Measurements from ENCODE around the gene FNTB.
A peak's percentile ranks its signal among the peaks of the same experiment; 100 is the strongest.
"Not testable (repeated sequence)": the region's sequence is repeated elsewhere in the genome, so short reads cannot be mapped to it uniquely, and the experiment has no call there.

The FNTB gene

DNA sequence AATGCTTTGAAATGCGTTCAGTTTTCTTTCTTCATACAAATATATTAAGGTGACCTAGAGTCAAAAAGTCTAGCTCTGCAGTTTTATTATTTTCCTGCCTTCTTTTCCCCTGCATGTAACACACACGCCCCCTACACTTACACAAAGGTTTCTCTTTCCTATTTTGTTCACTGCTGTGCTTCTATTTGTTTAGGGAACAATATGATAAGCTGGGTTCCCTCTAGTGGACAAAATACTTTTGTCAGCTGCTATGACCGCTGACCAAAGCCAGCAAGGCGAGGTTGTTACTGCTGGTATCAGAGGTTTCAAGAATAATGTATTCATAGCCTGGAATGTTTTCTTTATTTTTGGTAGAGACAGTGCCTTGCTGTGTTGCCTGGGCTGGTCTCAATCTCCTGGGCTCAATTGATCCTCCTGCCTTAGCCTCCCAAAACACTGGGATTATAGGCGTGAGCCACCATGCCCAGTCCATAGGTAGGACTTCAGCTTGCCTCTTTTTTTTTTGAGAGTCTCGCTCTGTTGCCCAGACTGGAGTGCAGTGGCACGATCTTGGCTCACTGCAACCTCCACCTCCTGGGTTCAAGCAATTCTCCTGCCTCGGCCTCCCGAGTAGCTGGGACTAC, 33.4 kb downstream of the FNTB start:
- no peak for DNase-seq

- no peak for DNase-seq
Measured at GRCh38 chr14:65024957-65025356, 38.3 kb downstream of the FNTB start.

DNA sequence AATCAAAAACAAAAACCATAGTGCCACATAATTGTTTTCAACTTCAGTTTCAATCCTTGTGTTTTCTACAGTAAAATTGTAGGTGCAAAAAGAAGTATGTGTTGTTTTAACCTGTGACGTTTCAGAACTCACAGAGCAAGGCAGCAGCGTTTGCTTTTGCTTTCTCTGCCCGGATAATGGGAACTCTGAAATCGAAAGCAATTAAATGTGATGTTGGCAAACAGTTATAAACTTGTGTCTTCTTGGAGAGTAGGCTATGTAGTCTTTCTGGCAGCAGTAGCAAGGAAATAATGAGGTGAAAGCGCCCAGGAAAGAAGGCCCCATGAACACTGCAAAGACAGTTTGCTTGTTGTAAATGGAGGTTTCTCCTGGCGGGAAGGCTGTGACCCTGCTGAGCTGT, 39.1 kb downstream of the FNTB start:
- DNase-seq: no peak

GRCh38 chr14:65026526-65026925, 39.8 kb downstream of the FNTB start:
- DNase-seq: no peak

DNA sequence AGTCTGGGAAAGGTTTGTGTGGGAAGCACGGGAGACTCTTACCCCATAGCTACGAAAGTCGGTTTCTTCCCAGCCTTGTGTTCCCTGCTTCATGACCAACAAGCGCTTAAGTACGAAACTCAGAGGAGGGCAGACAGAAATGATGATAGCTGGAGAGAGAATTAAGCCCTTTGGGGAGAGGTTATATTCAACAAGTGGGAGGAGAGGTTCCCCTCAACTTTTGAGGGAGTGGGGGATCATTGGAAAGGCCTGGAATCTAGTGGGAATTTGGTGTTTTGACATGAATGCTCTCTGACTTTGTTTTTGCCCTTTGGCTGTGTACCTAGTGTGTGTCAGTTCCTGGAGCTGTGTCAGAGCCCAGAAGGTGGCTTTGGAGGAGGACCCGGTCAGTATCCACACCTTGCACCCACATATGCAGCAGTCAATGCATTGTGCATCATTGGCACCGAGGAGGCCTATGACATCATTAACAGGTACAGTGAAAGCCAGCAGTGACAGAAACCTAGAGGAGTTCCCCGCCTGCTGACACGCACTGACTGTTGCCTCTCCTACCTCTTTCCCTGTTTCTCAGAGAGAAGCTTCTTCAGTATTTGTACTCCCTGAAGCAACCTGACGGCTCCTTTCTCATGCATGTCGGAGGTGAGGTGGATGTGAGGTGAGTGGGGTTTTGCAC, 40.6 kb downstream of the FNTB start:
- no peak for DNase-seq

DNA sequence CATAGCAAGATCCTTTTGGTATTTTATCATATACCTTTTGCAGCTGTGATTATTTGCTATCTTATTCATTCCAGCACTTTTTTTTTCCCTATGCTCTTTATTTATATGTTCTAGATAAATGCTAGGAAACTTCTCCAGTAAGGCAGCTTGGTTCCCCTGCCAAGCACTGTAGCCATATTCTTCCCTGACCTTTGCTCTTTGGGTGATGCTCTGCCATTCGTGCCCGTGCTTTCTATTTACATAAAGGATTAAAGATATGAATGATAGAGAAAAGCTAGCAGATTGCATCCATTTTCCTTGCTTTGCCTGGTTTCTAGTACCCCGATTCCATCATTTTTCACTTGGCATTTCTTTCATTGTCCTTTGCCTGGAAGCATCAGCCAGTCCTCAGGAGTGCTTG, 42.2 kb downstream of the FNTB start:
- no peak for DNase-seq

- not testable (repeated sequence) for DNase-seq
Measured at GRCh38 chr14:65031321-65031720, 44.6 kb downstream of the FNTB start.

DNA sequence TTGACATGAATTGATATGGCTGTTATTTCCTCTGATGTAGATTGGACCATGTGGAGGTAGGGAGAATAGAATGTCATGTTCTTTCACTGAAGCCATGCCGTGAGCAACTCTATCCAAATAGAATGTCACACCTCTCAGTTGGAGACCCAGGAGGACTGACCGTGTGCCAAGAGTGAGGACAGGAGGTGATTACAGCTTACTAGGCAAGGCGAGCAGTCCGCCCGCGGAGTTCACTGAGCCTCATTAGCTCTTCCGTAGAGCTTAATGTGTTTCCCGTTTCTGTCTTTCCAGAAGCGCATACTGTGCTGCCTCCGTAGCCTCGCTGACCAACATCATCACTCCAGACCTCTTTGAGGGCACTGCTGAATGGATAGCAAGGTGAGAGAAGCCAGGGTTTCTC, 45.6 kb downstream of the FNTB start:
- DNase-seq: peak; percentile 31

DNA sequence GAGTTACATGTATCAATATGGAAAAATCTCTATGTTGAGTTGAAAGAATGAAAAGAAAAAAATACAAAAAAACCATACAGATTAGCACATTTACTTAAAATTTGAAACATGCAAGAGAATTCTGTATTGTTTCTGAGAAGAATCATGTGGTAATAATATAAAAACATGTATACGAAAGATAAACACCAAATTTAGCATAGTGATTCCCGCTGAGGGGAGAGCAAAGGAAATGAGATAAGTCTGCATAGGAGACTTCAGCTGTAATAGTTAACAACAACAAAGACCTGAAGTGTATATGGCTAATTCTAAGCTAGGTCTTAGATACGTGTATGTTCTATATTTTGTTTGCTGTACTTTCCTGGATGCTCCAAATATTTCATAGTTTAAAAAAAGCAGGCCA, 46.5 kb downstream of the FNTB start:
- no peak for DNase-seq

DNA sequence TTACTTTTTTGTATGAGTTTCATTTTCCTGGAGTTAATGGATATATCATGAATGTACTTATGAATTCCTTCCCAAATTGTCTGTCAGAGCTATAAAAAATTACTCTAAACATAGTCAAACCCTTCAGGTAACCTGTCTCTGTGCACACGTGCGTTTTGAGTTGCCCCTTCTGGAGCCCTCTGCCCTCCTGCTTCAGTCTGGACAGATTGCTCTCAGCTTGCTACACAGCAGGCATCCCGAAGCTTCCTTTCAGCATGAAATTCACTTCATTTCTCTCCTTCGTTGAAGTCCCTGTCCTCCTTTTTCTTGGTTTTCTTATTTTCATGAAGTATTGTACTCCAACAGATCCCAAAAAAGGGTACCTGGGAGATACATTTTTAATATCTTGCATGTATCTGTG, 47.3 kb downstream of the FNTB start:
- DNase-seq: no peak

- no peak for DNase-seq
Measured at GRCh38 chr14:65035049-65035448, 48.4 kb downstream of the FNTB start.

DNA sequence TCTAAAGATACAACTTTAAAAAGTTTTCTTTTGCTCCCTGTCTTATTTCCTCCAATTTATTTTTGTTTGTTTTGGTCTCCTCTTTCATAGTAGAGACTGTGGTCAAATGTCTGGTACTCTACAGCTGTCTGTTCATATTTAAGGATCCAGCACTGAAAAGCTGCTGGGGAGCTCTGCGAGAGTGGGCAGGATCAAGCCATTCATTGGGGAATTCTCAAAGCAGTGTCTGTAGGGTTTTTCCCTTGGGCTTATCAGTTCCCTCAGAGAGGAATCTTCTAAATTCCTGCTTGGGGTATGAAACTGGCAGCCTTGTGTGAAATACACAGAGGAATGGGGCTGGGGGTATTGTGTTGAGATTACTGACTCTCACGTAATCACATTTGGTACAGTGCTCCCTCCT, 52.3 kb downstream of the FNTB start:
- DNase-seq: no peak

GRCh38 chr14:65040666-65041433, 54.2 kb downstream of the FNTB start:
- DNase-seq: no peak

DNA sequence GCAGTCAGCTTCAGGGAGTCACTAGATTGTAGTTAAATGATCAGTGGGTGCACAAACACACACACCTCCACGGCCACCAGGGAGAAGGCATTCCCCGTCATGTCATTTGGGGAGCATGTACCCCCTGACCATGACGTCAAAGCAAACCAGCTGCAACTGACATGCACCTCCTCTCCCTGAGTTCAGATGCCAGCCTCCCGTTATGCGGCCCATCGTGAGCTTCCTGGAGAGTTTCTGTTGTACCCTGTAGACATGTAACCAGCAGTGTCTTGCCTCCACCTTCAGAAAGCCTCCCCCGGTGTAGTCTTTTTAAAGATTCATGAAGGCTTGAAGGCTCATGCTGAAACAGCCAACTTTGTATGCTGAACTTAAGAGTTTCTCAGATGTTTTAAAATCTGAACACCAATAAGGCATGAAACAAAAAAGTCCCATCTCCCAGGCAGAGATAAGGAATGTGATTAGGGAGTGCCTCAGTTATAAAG, 54.8 kb downstream of the FNTB start:
- no peak for DNase-seq

- DNase-seq: no peak
Measured at GRCh38 chr14:65042296-65042695, 55.6 kb downstream of the FNTB start.

GRCh38 chr14:65042731-65043372, 56.2 kb downstream of the FNTB start:
- no peak for DNase-seq

DNA sequence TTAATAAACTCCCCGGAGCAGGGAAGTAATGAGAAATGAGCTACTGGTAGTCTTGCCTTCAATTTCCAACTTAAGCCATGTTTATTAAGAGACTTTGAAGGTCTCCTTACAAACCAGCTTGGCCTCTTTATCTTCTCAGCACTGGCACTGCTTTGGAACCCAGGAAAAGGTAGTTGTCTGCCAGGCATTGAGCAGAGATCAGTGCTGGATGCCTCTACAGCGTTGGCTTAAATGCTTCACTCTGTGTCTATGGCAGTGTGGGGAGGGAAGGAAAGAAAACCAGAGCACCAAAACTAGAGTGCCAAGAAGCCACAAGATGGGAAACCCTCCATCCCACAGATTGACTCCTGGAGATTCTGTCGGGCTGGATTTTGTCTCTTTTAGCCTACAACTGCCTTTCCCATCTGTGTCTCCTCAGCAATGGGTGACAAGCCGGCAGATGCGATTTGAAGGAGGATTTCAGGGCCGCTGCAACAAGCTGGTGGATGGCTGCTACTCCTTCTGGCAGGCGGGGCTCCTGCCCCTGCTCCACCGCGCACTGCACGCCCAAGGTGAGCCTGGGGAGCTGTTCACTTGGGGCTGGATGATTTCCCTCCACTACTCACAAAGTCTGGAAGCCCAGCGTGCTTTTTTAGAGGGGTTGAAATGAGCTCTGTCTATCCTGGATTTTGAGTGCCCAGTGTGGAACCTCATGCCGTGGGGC, 57.3 kb downstream of the FNTB start:
- DNase-seq: no peak

DNA sequence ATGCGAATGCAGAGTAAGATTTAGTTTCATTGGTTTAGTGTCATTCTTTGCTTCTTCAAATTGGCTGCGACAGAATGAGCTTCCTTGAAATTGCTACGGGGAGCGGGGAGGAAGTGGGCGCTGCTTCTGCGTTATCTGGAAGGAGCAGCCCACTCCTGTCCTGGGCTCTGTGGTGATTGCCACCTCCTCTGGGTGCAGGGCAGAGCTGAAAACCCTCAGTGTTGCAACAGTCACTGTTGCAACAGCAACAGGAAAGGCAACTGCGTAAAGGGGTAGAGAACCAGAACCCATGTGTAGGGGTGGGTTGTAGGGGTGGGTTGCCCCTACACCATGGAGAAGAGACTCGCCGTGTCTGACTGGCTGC, 57.9 kb downstream of the FNTB start:
- DNase-seq: no peak

- DNase-seq: no peak
Measured at GRCh38 chr14:65045006-65045405, 58.3 kb downstream of the FNTB start.

DNA sequence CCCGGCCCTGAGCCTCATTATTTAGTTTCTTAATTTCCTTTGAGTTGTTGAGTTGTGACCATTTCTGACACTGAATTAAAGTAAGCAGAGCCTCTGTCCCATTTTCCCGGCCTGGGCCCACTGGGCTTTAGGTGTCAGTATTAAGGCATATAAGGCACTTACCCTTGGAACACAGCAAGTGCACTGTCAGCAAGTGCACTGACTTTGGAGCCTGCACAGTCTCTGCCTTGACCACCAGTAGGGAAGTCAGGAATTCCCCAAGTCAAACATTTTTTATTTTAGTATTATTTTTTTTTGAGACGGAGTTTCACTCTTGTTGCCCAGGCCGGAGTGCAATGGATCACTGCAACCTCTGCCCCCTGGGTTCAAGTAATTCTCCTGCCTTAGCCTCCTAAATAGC, 59.0 kb downstream of the FNTB start:
- no peak for DNase-seq

- no peak for DNase-seq
Measured at GRCh38 chr14:65052832-65053231, 66.1 kb downstream of the FNTB start.

DNA sequence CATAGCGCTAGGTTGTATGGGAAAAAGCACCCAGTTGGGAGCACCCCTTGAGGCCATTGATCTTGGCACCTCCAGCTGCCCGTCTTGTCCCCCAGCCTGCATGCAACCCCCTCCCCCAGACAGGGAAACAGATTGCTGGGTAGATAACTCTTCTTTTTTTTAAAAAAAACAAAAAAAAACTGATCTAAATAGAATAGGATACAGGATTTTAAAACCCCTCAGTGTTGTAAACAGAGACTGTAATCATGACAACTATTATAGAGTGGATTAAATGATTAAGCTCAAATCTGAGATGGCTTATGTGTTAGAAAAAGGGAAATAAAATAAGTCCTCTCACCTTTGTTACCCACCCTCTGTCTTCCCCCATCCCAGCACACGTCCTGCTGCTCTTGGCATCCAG, 66.8 kb downstream of the FNTB start:
- DNase-seq: no peak

GRCh38 chr14:65054471-65055085, 67.9 kb downstream of the FNTB start:
- no peak for DNase-seq
